CD4-positive, alpha-beta T cell (primary cell): ENCODE data around the gene GRID1. TPM values are rescaled to one million over a fixed set of nuclear protein-coding genes. Genes with fewer than 3 reads are reported as not detected.
"Not testable (repeated sequence)": the region's sequence is repeated elsewhere in the genome, so short reads cannot be mapped to it uniquely, and the experiment has no call there.

ENCODE experiments used
- ATAC-seq: fragments of 200-7000 bp; cut with Tn5 transposase; one replicate; pipeline ENCODE4 v1.10.0; 2022; ENCODE audit warnings: mild to moderate bottlenecking; ENCODE audit not compliant: poor library complexity
- CTCF ChIA-PET: fragments of 350-600 bp; sonication (Branson Sonifier 250); formaldehyde crosslinking; loops from one replicate; lab custom pipeline; 2021; ENCODE audit warnings: antibody characterized with exemption, inconsistent platforms; lab: Charles Lee
- POLR2A ChIA-PET: fragments of 350-600 bp; sonication (Branson Sonifier 250); formaldehyde crosslinking; loops from one replicate; lab custom pipeline; 2021; ENCODE audit warnings: antibody characterized with exemption, inconsistent platforms; lab: Charles Lee
- DNase-seq, 14 experiments: peaks; one replicate each; pipeline ENCODE4 v3.0.0-alpha.2; 2013 to 2020; ENCODE audit warnings: mixed read lengths in 2 of 14
- H3K27ac ChIP-seq, 2 donors: one replicate each; pipeline versions ENCODE4 v1.5.1 to v1.7.0; 2013; ENCODE audit warnings: low read length in 2 of 2, low read depth in 1 of 2, mild to moderate bottlenecking in 1 of 2
- H3K27me3 ChIP-seq, 2 experiments: 1 replicate in 1 of 2; 2 replicates in 1 of 2; pipeline versions ENCODE4 v1.6.1 to v1.7.0; 2013; ENCODE audit warnings: low read length in 2 of 2, control low read depth in 1 of 2, mild to moderate bottlenecking in 1 of 2, moderate library complexity in 1 of 2; ENCODE audit not compliant: insufficient read depth in 2 of 2, control insufficient read depth in 1 of 2
- H3K36me3 ChIP-seq: one replicate; pipeline ENCODE4 v1.6.1; 2013; ENCODE audit warnings: low read length, control low read depth; ENCODE audit not compliant: insufficient read depth
- H3K4me1 ChIP-seq: one replicate; pipeline ENCODE4 v1.6.1; 2013; ENCODE audit warnings: low read length, control low read depth; ENCODE audit not compliant: insufficient read depth
- H3K4me3 ChIP-seq: one replicate; pipeline ENCODE4 v1.5.1; 2013; ENCODE audit warnings: mild to moderate bottlenecking, low read length, moderate library complexity
- H3K9me3 ChIP-seq, 2 experiments: 1 replicate in 1 of 2; 2 replicates in 1 of 2; pipeline versions ENCODE4 v1.6.1 to v1.7.0; 2013; ENCODE audit warnings: low read length in 2 of 2, mild to moderate bottlenecking in 2 of 2, control low read depth in 1 of 2, moderate library complexity in 1 of 2; ENCODE audit not compliant: control insufficient read depth in 1 of 2, insufficient read depth in 1 of 2
- H3K27ac Mint-ChIP-seq: one replicate; pipeline ENCODE4 v1.8.0; 2020; ENCODE audit warnings: mixed read lengths
- H3K27me3 Mint-ChIP-seq: one replicate; pipeline ENCODE4 v1.8.0; 2021; ENCODE audit warnings: mixed read lengths
- H3K36me3 Mint-ChIP-seq: one replicate; pipeline ENCODE4 v1.8.0; 2021; ENCODE audit warnings: low read depth, mixed read lengths
- H3K4me1 Mint-ChIP-seq: one replicate; pipeline ENCODE4 v1.8.0; 2021; ENCODE audit warnings: low read depth, mixed read lengths
- H3K4me3 Mint-ChIP-seq: one replicate; pipeline ENCODE4 v1.8.0; 2020; ENCODE audit warnings: mild to moderate bottlenecking, mixed read lengths
- H3K9me3 Mint-ChIP-seq: one replicate; pipeline ENCODE4 v1.8.0; 2020; ENCODE audit warnings: mixed read lengths
- CTCF ChIP-seq: fragments of 200-600 bp; IDR thresholded peaks from one replicate; pipeline ENCODE4 v1.8.0; 2022; ENCODE audit warnings: antibody characterized with exemption, mild to moderate bottlenecking
- intact Hi-C, 2 experiments: fragments of 100-400 bp; cut with DNase I in 1 of 2; cut with micrococcal nuclease in 1 of 2; formaldehyde crosslinking; loops; one replicate each; pipeline versions ENCODE4 v1.15.1 to v1.9.0; 2023 to 2025; cut with DNase I, micrococcal nuclease
- total RNA-seq, 174 experiments: library from RNA in 2 of 174; stranded (reverse) in 2 of 174; gene quantifications; one replicate each; pipeline ENCODE4 v1.2.3 and lab custom pipeline; 2021 to 2026

The GRID1 gene
- total RNA-seq, 2 experiments from 2014 or later, result not detected

DNA sequence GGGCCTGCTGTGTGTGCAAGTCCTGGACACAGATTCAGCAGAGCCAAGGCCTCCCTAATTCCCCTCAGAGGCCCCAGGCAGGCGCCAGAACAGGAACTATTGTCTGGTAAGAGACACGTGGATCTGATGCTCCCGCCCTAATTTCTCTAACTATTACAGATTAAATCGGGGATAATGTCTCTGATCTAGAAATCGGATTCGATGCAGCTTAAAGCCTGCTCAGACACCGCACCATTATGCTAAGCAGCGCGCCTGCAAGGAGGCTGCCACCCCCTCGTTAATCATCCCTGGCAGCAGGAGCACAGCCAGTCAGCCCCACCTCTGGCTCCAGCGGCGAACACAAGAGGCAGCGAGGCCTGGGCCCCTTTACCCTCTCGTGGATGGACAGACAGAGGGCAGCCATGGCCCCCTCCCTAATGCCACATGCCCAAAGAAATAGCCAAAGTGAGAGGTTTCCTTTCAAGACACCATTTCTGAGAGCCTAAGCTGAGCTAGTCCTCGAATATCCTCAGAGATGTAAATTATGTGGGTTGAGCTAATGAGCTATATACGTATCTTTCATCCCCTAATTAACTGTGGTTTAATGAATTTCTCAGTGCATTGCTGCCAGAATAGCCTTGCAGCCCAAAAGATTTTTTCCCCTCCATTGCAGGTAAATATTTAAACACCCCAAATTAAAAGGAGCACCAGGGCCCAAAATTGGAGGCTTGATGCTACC, 122.1 kb downstream of the GRID1 start:
- no peaks in the 10 kb centered on the region for H3K27me3 Mint-ChIP-seq
- no peaks in the 10 kb centered on the region for H3K4me1 Mint-ChIP-seq
- H3K27ac Mint-ChIP-seq, result no peak overlapping the region
- no peak overlapping the region for H3K4me3 ChIP-seq
- H3K36me3 ChIP-seq, result no peaks in the 10 kb centered on the region
- peaks cover 0 to 15% of the 10 kb centered on the region in 2 experiments for H3K9me3 ChIP-seq
- TF ChIP-seq CTCF, result no peak
- ChIA-PET CTCF (no interaction called here), POLR2A (no interaction called here)
- H3K27ac ChIP-seq, result no peak overlapping the region
- no peak overlapping the region for H3K4me3 Mint-ChIP-seq
- no peak for ATAC-seq
- no peaks in the 10 kb centered on the region for H3K9me3 Mint-ChIP-seq
- no peak for DNase-seq
- H3K4me1 ChIP-seq, result no peaks in the 10 kb centered on the region
- intact Hi-C loops, result no loop called here
- H3K27me3 ChIP-seq, result peaks cover 0 to 3% of the 10 kb centered on the region in 2 experiments
- no peaks in the 10 kb centered on the region for H3K36me3 Mint-ChIP-seq

- DNase-seq, result no peak
- H3K36me3 Mint-ChIP-seq, result no peaks in the 10 kb centered on the region
- H3K27me3 ChIP-seq, result peaks cover 0 to 3% of the 10 kb centered on the region in 2 experiments
- intact Hi-C loops, result no loop called here
- no peak overlapping the region for H3K27ac Mint-ChIP-seq
- H3K4me3 Mint-ChIP-seq, result no peak overlapping the region
- H3K4me3 ChIP-seq, result no peak overlapping the region
- ATAC-seq, result no peak
- POLR2A ChIA-PET, result no interaction called here
- H3K27me3 Mint-ChIP-seq, result no peaks in the 10 kb centered on the region
- no peak overlapping the region for H3K27ac ChIP-seq
- TF ChIP-seq CTCF, result no peak
- H3K36me3 ChIP-seq, result no peaks in the 10 kb centered on the region
- H3K4me1 ChIP-seq, result no peaks in the 10 kb centered on the region
- H3K9me3 ChIP-seq, result peaks cover 0 to 9% of the 10 kb centered on the region in 2 experiments
- CTCF ChIA-PET, result no interaction called here
- no peaks in the 10 kb centered on the region for H3K9me3 Mint-ChIP-seq
- no peaks in the 10 kb centered on the region for H3K4me1 Mint-ChIP-seq
Observed at GRCh38 chr10:86243651-86244155, 122.9 kb downstream of the GRID1 start.

DNA sequence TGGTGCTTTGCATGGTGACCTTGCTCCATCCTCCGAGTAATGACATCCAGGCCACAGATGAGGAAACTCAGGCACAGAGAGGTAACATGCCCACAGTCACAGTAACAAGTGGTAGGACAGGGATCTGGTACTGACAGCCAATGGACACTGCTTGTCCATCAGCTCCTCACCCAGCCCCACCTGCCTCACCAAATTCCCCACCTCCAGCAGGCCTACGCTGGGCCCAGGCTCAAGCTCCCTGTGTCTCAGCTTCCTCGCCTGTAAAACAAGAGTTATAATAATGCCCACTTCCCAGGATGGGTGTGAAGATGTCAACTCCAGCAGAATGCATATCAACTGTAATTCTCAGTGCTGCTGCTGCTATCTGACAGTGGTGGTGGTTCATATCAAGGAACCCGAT, 123.8 kb downstream of the GRID1 start:
- no peaks in the 10 kb centered on the region for H3K36me3 ChIP-seq
- no peak overlapping the region for H3K4me3 ChIP-seq
- no peak overlapping the region for H3K27ac ChIP-seq
- peaks cover 0 to 9% of the 10 kb centered on the region in 2 experiments for H3K9me3 ChIP-seq
- H3K4me1 ChIP-seq, result no peaks in the 10 kb centered on the region
- Mint-ChIP-seq H3K9me3 (no peaks in the 10 kb centered on the region), H3K36me3 (no peaks in the 10 kb centered on the region), H3K27ac (no peak overlapping the region), H3K27me3 (no peaks in the 10 kb centered on the region), H3K4me3 (no peak overlapping the region), H3K4me1 (no peaks in the 10 kb centered on the region)
- CTCF ChIA-PET, result no interaction called here
- POLR2A ChIA-PET, result no interaction called here
- intact Hi-C loops, result no loop called here
- ATAC-seq, result no peak
- no peak for DNase-seq
- TF ChIP-seq CTCF, result no peak
- H3K27me3 ChIP-seq, result peaks cover 0 to 3% of the 10 kb centered on the region in 2 experiments

- H3K27me3 Mint-ChIP-seq, H3K9me3 Mint-ChIP-seq, DNase-seq, H3K4me3 ChIP-seq, H3K4me1 Mint-ChIP-seq, POLR2A ChIA-PET, H3K4me1 ChIP-seq, H3K4me3 Mint-ChIP-seq, intact Hi-C loops, H3K36me3 ChIP-seq, H3K27ac Mint-ChIP-seq, CTCF ChIA-PET, ATAC-seq, H3K27me3 ChIP-seq, H3K9me3 ChIP-seq, H3K36me3 Mint-ChIP-seq, H3K27ac ChIP-seq: not testable (repeated sequence)
Observed at GRCh38 chr10:86238089-86238488, 128.5 kb downstream of the GRID1 start.
